Activated naive CD8-positive, alpha-beta T cell treated with anti-CD3 and anti-CD28 coated beads, Interleukin-2, amount 50 U/mL, for 24 hours (primary cell): ENCODE measurements around the gene PLK2.

Experiments
- ATAC-seq: fragments of 150-1000 bp; cut with Tn5 transposase; one replicate; pipeline ENCODE4 v1.10.0; 2021
- DNase-seq: peaks from one replicate; pipeline ENCODE4 v3.0.0; 2021
- H3K27ac Mint-ChIP-seq: one replicate; pipeline ENCODE4 v1.8.0; 2021; ENCODE audit warnings: mild to moderate bottlenecking, mixed read lengths
- H3K27me3 Mint-ChIP-seq: one replicate; pipeline ENCODE4 v1.8.0; 2021; ENCODE audit warnings: mixed read lengths
- H3K36me3 Mint-ChIP-seq: one replicate; pipeline ENCODE4 v1.8.0; 2021; ENCODE audit warnings: low read depth, mixed read lengths
- H3K4me1 Mint-ChIP-seq: one replicate; pipeline ENCODE4 v1.8.0; 2021; ENCODE audit warnings: mixed read lengths
- H3K4me3 Mint-ChIP-seq: one replicate; pipeline ENCODE4 v1.8.0; 2021; ENCODE audit warnings: mild to moderate bottlenecking, moderate library complexity, mixed read lengths
- H3K9me3 Mint-ChIP-seq: one replicate; pipeline ENCODE4 v1.8.0; 2021; ENCODE audit warnings: mixed read lengths

Gene PLK2

GRCh38 chr5:58459146-58460001, 512 bp downstream of the PLK2 start:
- no peak overlapping the region for H3K27ac Mint-ChIP-seq
- peaks cover 17% of the 10 kb centered on the region for H3K27me3 Mint-ChIP-seq
- no peak for ATAC-seq
- no peaks in the 10 kb centered on the region for H3K36me3 Mint-ChIP-seq
- no peaks in the 10 kb centered on the region for H3K9me3 Mint-ChIP-seq
- peak; percentile 19 for DNase-seq
- peaks cover 14% of the 10 kb centered on the region for H3K4me1 Mint-ChIP-seq
- H3K4me3 Mint-ChIP-seq: peak overlapping the region; percentile 79

GRCh38 chr5:58458743-58459145, 1.1 kb downstream of the PLK2 start:
- Mint-ChIP-seq H3K27ac (no peak overlapping the region), H3K9me3 (no peaks in the 10 kb centered on the region), H3K27me3 (peaks cover 17% of the 10 kb centered on the region), H3K4me3 (peak overlapping the region; percentile 79), H3K4me1 (peaks cover 14% of the 10 kb centered on the region), H3K36me3 (no peaks in the 10 kb centered on the region)
- ATAC-seq (no peak), DNase-seq (no peak)

- H3K27me3 Mint-ChIP-seq: peaks cover 17% of the 10 kb centered on the region
- no peaks in the 10 kb centered on the region for H3K36me3 Mint-ChIP-seq
- peaks cover 14% of the 10 kb centered on the region for H3K4me1 Mint-ChIP-seq
- DNase-seq (no peak), ATAC-seq (no peak)
- H3K9me3 Mint-ChIP-seq: no peaks in the 10 kb centered on the region
- no peak overlapping the region for H3K27ac Mint-ChIP-seq
- no peak overlapping the region for H3K4me3 Mint-ChIP-seq
Measured at GRCh38 chr5:58458141-58458742, 1.6 kb downstream of the PLK2 start.

GRCh38 chr5:58457050-58457449, 2.8 kb downstream of the PLK2 start:
- no peak overlapping the region for H3K4me3 Mint-ChIP-seq
- H3K9me3 Mint-ChIP-seq: no peaks in the 10 kb centered on the region
- ATAC-seq (no peak), DNase-seq (no peak)
- H3K27me3 Mint-ChIP-seq: peaks cover 17% of the 10 kb centered on the region
- H3K27ac Mint-ChIP-seq: no peak overlapping the region
- no peaks in the 10 kb centered on the region for H3K36me3 Mint-ChIP-seq
- peaks cover 14% of the 10 kb centered on the region for H3K4me1 Mint-ChIP-seq

- H3K9me3 Mint-ChIP-seq: no peaks in the 10 kb centered on the region
- DNase-seq (no peak), ATAC-seq (no peak)
- no peaks in the 10 kb centered on the region for H3K36me3 Mint-ChIP-seq
- H3K4me1 Mint-ChIP-seq: peaks cover 14% of the 10 kb centered on the region
- H3K27me3 Mint-ChIP-seq: peaks cover 17% of the 10 kb centered on the region
- H3K27ac Mint-ChIP-seq: no peak overlapping the region
- H3K4me3 Mint-ChIP-seq: no peak overlapping the region
Measured at GRCh38 chr5:58456486-58456885, 3.4 kb downstream of the PLK2 start.

- H3K4me1 Mint-ChIP-seq: peaks cover 13% of the 10 kb centered on the region
- H3K27ac Mint-ChIP-seq: no peak overlapping the region
- no peaks in the 10 kb centered on the region for H3K36me3 Mint-ChIP-seq
- no peak overlapping the region for H3K4me3 Mint-ChIP-seq
- H3K27me3 Mint-ChIP-seq: peaks cover 17% of the 10 kb centered on the region
- ATAC-seq (no peak), DNase-seq (no peak)
- H3K9me3 Mint-ChIP-seq: no peaks in the 10 kb centered on the region
Measured at GRCh38 chr5:58456026-58456425, 3.9 kb downstream of the PLK2 start.

GRCh38 chr5:58455480-58455879, 4.4 kb downstream of the PLK2 start:
- Mint-ChIP-seq H3K27ac (no peak overlapping the region), H3K4me3 (no peak overlapping the region), H3K27me3 (peaks cover 17% of the 10 kb centered on the region), H3K36me3 (no peaks in the 10 kb centered on the region), H3K9me3 (no peaks in the 10 kb centered on the region), H3K4me1 (peaks cover 11% of the 10 kb centered on the region)
- no peak for DNase-seq
- no peak for ATAC-seq

GRCh38 chr5:58455066-58455465, 4.8 kb downstream of the PLK2 start:
- H3K27me3 Mint-ChIP-seq: peaks cover 17% of the 10 kb centered on the region
- DNase-seq (no peak), ATAC-seq (no peak)
- peaks cover 11% of the 10 kb centered on the region for H3K4me1 Mint-ChIP-seq
- H3K4me3 Mint-ChIP-seq: no peak overlapping the region
- no peaks in the 10 kb centered on the region for H3K36me3 Mint-ChIP-seq
- no peaks in the 10 kb centered on the region for H3K9me3 Mint-ChIP-seq
- H3K27ac Mint-ChIP-seq: no peak overlapping the region

GRCh38 chr5:58454025-58454424, 5.9 kb downstream of the PLK2 start:
- Mint-ChIP-seq H3K4me3 (no peak overlapping the region), H3K27ac (no peak overlapping the region), H3K36me3 (no peaks in the 10 kb centered on the region), H3K9me3 (no peaks in the 10 kb centered on the region), H3K27me3 (peaks cover 13% of the 10 kb centered on the region), H3K4me1 (peaks cover 4% of the 10 kb centered on the region)
- no peak for ATAC-seq
- no peak for DNase-seq

GRCh38 chr5:58453306-58453705, 6.6 kb downstream of the PLK2 start:
- DNase-seq: no peak
- Mint-ChIP-seq H3K4me1 (no peaks in the 10 kb centered on the region), H3K4me3 (no peak overlapping the region), H3K27ac (no peak overlapping the region), H3K9me3 (no peaks in the 10 kb centered on the region), H3K36me3 (no peaks in the 10 kb centered on the region), H3K27me3 (peaks cover 6% of the 10 kb centered on the region)
- ATAC-seq: no peak

GRCh38 chr5:58452566-58453258, 7.2 kb downstream of the PLK2 start:
- no peaks in the 10 kb centered on the region for H3K4me1 Mint-ChIP-seq
- no peaks in the 10 kb centered on the region for H3K36me3 Mint-ChIP-seq
- no peak overlapping the region for H3K4me3 Mint-ChIP-seq
- ATAC-seq (no peak), DNase-seq (no peak)
- peaks cover 2% of the 10 kb centered on the region for H3K27me3 Mint-ChIP-seq
- H3K27ac Mint-ChIP-seq: no peak overlapping the region
- H3K9me3 Mint-ChIP-seq: no peaks in the 10 kb centered on the region

GRCh38 chr5:58451732-58452565, 7.9 kb downstream of the PLK2 start:
- Mint-ChIP-seq H3K9me3 (no peaks in the 10 kb centered on the region), H3K27me3 (no peaks in the 10 kb centered on the region), H3K4me3 (no peak overlapping the region), H3K36me3 (no peaks in the 10 kb centered on the region), H3K4me1 (no peaks in the 10 kb centered on the region), H3K27ac (no peak overlapping the region)
- ATAC-seq (no peak), DNase-seq (no peak)

GRCh38 chr5:58450811-58451629, 8.9 kb downstream of the PLK2 start:
- H3K27ac Mint-ChIP-seq: no peak overlapping the region
- H3K36me3 Mint-ChIP-seq: no peaks in the 10 kb centered on the region
- H3K4me3 Mint-ChIP-seq: no peak overlapping the region
- no peaks in the 10 kb centered on the region for H3K9me3 Mint-ChIP-seq
- no peak for ATAC-seq
- H3K4me1 Mint-ChIP-seq: no peaks in the 10 kb centered on the region
- DNase-seq: no peak
- no peaks in the 10 kb centered on the region for H3K27me3 Mint-ChIP-seq

- ATAC-seq (no peak), DNase-seq (no peak)
- Mint-ChIP-seq H3K27ac (no peak overlapping the region), H3K9me3 (no peaks in the 10 kb centered on the region), H3K27me3 (no peaks in the 10 kb centered on the region), H3K36me3 (no peaks in the 10 kb centered on the region), H3K4me3 (no peak overlapping the region), H3K4me1 (no peaks in the 10 kb centered on the region)
Measured at GRCh38 chr5:58450018-58450417, 9.9 kb downstream of the PLK2 start.
